Measurements from ENCODE around the gene SAA4. TPM values are rescaled to one million over a fixed set of nuclear protein-coding genes. Genes with fewer than 3 reads are reported as not detected.
A peak's percentile ranks its signal among the peaks of the same experiment; 100 is the strongest.

SAA4 gene
- total RNA-seq, 2 experiments from 2014 or later = not detected

- Mint-ChIP-seq H3K4me3 (no peak overlapping the region), H3K9me3 (no peaks in the 10 kb centered on the region), H3K27ac (no peak overlapping the region), H3K27me3 (peaks cover 7% of the 10 kb centered on the region), H3K4me1 (ENCODE audit: low read depth) (peaks cover 16% of the 10 kb centered on the region), H3K36me3 (no peaks in the 10 kb centered on the region)
- CTCF ChIA-PET = interaction anchor here (0.6 to 2.0 kb wide), 77 partner anchors 9 to 521 kb away, joined by 3 to 14 read pairs (median 4); partner anchors contain the start of genes GTF2H1, HPS5, LDHA and SAAL1
- peak; percentile 73 for DNase-seq
- POLR2A ChIA-PET = interaction anchor here (0.8 kb wide), 1 partner anchor 151 kb away, joined by 3 read pairs; the partner anchor contains the start of gene LDHA
- intact Hi-C loops (cut with micrococcal nuclease) = loop anchor here (1.0 to 5.0 kb wide), 5 partner anchors 127 to 488 kb away; partner anchors contain the start of genes SPTY2D1 and TSG101
Measured at GRCh38 chr11:18243783-18244362, 7.3 kb upstream of the SAA4 start.

- H3K27ac Mint-ChIP-seq = no peak overlapping the region
- ChIA-PET POLR2A (no interaction called here), CTCF (no interaction called here)
- no peak for DNase-seq
- H3K9me3 Mint-ChIP-seq = no peaks in the 10 kb centered on the region
- peaks cover 9% of the 10 kb centered on the region for H3K27me3 Mint-ChIP-seq
- no peaks in the 10 kb centered on the region for H3K36me3 Mint-ChIP-seq
- no peaks in the 10 kb centered on the region for H3K4me1 Mint-ChIP-seq (ENCODE audit: low read depth)
- intact Hi-C loops (cut with micrococcal nuclease) = loop anchor here (5.0 kb wide), 4 partner anchors 122 to 493 kb away; partner anchors contain the start of gene SPTY2D1
- no peak overlapping the region for H3K4me3 Mint-ChIP-seq
Measured at GRCh38 chr11:18239655-18240054, 3.1 kb upstream of the SAA4 start.

GRCh38 chr11:18235394-18236334 is 938 bp downstream of the SAA4 start:
- Mint-ChIP-seq H3K9me3 (no peaks in the 10 kb centered on the region), H3K27me3 (peaks cover 9% of the 10 kb centered on the region), H3K4me1 (ENCODE audit: low read depth) (no peaks in the 10 kb centered on the region), H3K27ac (no peak overlapping the region), H3K4me3 (no peak overlapping the region), H3K36me3 (no peaks in the 10 kb centered on the region)
- DNase-seq = no peak
- intact Hi-C loops (cut with micrococcal nuclease) = no loop called here
- CTCF ChIA-PET = interaction anchor here (0.7 to 1.6 kb wide), 3 partner anchors 8 to 501 kb away, joined by 3 to 6 read pairs (median 4); no protein-coding TSS in a partner anchor
- POLR2A ChIA-PET = no interaction called here

GRCh38 chr11:18233912-18234311 is 2.7 kb downstream of the SAA4 start:
- POLR2A ChIA-PET = no interaction called here
- Mint-ChIP-seq H3K27ac (no peak overlapping the region), H3K4me3 (no peak overlapping the region), H3K9me3 (no peaks in the 10 kb centered on the region), H3K36me3 (no peaks in the 10 kb centered on the region), H3K27me3 (peaks cover 2% of the 10 kb centered on the region), H3K4me1 (ENCODE audit: low read depth) (no peaks in the 10 kb centered on the region)
- CTCF ChIA-PET = no interaction called here
- DNase-seq = no peak
- intact Hi-C loops (cut with micrococcal nuclease) = no loop called here

GRCh38 chr11:18230859-18231258 is 5.7 kb downstream of the SAA4 start:
- no peak for DNase-seq
- CTCF ChIA-PET = interaction anchor here (0.9 kb wide), 1 partner anchor 13 kb away, joined by 3 read pairs; no protein-coding TSS in a partner anchor
- Mint-ChIP-seq H3K4me3 (no peak overlapping the region), H3K4me1 (ENCODE audit: low read depth) (no peaks in the 10 kb centered on the region), H3K27me3 (peaks cover 1% of the 10 kb centered on the region), H3K9me3 (no peaks in the 10 kb centered on the region), H3K36me3 (no peaks in the 10 kb centered on the region), H3K27ac (no peak overlapping the region)
- POLR2A ChIA-PET = no interaction called here
- intact Hi-C loops (cut with micrococcal nuclease) = no loop called here

- intact Hi-C loops (cut with micrococcal nuclease) = no loop called here
- H3K27ac Mint-ChIP-seq = no peak overlapping the region
- H3K36me3 Mint-ChIP-seq = no peaks in the 10 kb centered on the region
- no peak for DNase-seq
- H3K4me1 Mint-ChIP-seq (ENCODE audit: low read depth) = no peaks in the 10 kb centered on the region
- H3K4me3 Mint-ChIP-seq = no peak overlapping the region
- H3K9me3 Mint-ChIP-seq = no peaks in the 10 kb centered on the region
- ChIA-PET POLR2A (no interaction called here), CTCF (interaction anchor here (0.9 to 1.6 kb wide), 2 partner anchors 9 to 15 kb away, joined by 3 to 5 read pairs; no protein-coding TSS in a partner anchor)
- H3K27me3 Mint-ChIP-seq = peaks cover 1% of the 10 kb centered on the region
Measured at GRCh38 chr11:18229501-18229900, 7.1 kb downstream of the SAA4 start.

GRCh38 chr11:18225913-18226312 is 10.7 kb downstream of the SAA4 start:
- H3K36me3 Mint-ChIP-seq = no peaks in the 10 kb centered on the region

GRCh38 chr11:18223591-18224387 is 12.8 kb downstream of the SAA4 start:
- DNase-seq = no peak
- no peak overlapping the region for H3K27ac Mint-ChIP-seq
- intact Hi-C loops (cut with micrococcal nuclease) = no loop called here
- H3K4me1 Mint-ChIP-seq (ENCODE audit: low read depth) = no peaks in the 10 kb centered on the region
- H3K9me3 Mint-ChIP-seq = no peaks in the 10 kb centered on the region
- ChIA-PET CTCF (interaction anchor here (0.8 to 1.1 kb wide), 2 partner anchors 20 kb away, joined by 3 read pairs; no protein-coding TSS in a partner anchor), POLR2A (no interaction called here)
- no peaks in the 10 kb centered on the region for H3K36me3 Mint-ChIP-seq
- H3K27me3 Mint-ChIP-seq = peaks cover 3% of the 10 kb centered on the region
- no peak overlapping the region for H3K4me3 Mint-ChIP-seq

More at GRCh38 chr11:18225913-18226312, 10.7 kb downstream of the SAA4 start:
- no peak overlapping the region for H3K27ac Mint-ChIP-seq
- H3K4me1 Mint-ChIP-seq (ENCODE audit: low read depth) = no peaks in the 10 kb centered on the region
- intact Hi-C loops (cut with micrococcal nuclease) = no loop called here
- peaks cover 3% of the 10 kb centered on the region for H3K27me3 Mint-ChIP-seq
- no peaks in the 10 kb centered on the region for H3K9me3 Mint-ChIP-seq
- ChIA-PET CTCF (no interaction called here), POLR2A (no interaction called here)
- no peak overlapping the region for H3K4me3 Mint-ChIP-seq
- DNase-seq = no peak

GRCh38 chr11:18222814-18223421 is 13.7 kb downstream of the SAA4 start:
- ChIA-PET POLR2A (no interaction called here), CTCF (interaction anchor here (0.8 kb wide), 1 partner anchor 21 kb away, joined by 3 read pairs; no protein-coding TSS in a partner anchor)
- no peaks in the 10 kb centered on the region for H3K9me3 Mint-ChIP-seq
- DNase-seq = no peak
- H3K36me3 Mint-ChIP-seq = no peaks in the 10 kb centered on the region
- H3K4me1 Mint-ChIP-seq (ENCODE audit: low read depth) = no peaks in the 10 kb centered on the region
- no peak overlapping the region for H3K27ac Mint-ChIP-seq
- peaks cover 3% of the 10 kb centered on the region for H3K27me3 Mint-ChIP-seq
- H3K4me3 Mint-ChIP-seq = no peak overlapping the region
- intact Hi-C loops (cut with micrococcal nuclease) = no loop called here

GRCh38 chr11:18221274-18221876 is 15.2 kb downstream of the SAA4 start:
- ChIA-PET POLR2A (no interaction called here), CTCF (interaction anchor here (1.1 kb wide), 1 partner anchor 23 kb away, joined by 4 read pairs; no protein-coding TSS in a partner anchor)
- DNase-seq = no peak
- Mint-ChIP-seq H3K4me1 (ENCODE audit: low read depth) (no peaks in the 10 kb centered on the region), H3K4me3 (no peak overlapping the region), H3K27ac (no peak overlapping the region), H3K9me3 (no peaks in the 10 kb centered on the region), H3K27me3 (peaks cover 5% of the 10 kb centered on the region), H3K36me3 (no peaks in the 10 kb centered on the region)
- intact Hi-C loops (cut with micrococcal nuclease) = no loop called here

- DNase-seq = no peak
- POLR2A ChIA-PET = no interaction called here
- Mint-ChIP-seq H3K9me3 (no peaks in the 10 kb centered on the region), H3K27ac (no peak overlapping the region), H3K27me3 (peaks cover 47% of the 10 kb centered on the region), H3K4me3 (no peak overlapping the region), H3K4me1 (ENCODE audit: low read depth) (no peaks in the 10 kb centered on the region), H3K36me3 (no peaks in the 10 kb centered on the region)
- CTCF ChIA-PET = interaction anchor here (0.9 kb wide), 1 partner anchor 474 kb away, joined by 3 read pairs; the partner anchor contains the start of gene KCNC1
- intact Hi-C loops (cut with micrococcal nuclease) = loop anchor here (10.0 kb wide), 1 partner anchor 94 kb away; no protein-coding TSS in a partner anchor
Measured at GRCh38 chr11:18209058-18209457, 27.5 kb downstream of the SAA4 start.
